ENCODE measurements around the gene LHX6. TPM values are rescaled to one million over a fixed set of nuclear protein-coding genes. Genes with fewer than 3 reads are reported as not detected.

The LHX6 gene
- total and polyA plus RNA-seq, 2 of the 13 experiments (the other 11 are each of a cell fraction or from before 2014, with no cell fraction given) = 1.1 to 1.3 TPM

GRCh38 chr9:122213589-122214413, 15.0 kb downstream of the LHX6 start (continued):
- TF ChIP-seq IRF1 (CRISPR knock-in tag; IDR thresholded peaks at IDR 0.05; ENCODE audit: low read depth) (0 out of 2 replicates have a peak, but pooled peaks have one; percentile 22), GPN1 (CRISPR knock-in tag; IDR thresholded peaks at IDR 0.05; ENCODE audit: borderline replicate concordance) (no peak), PITX1 (CRISPR knock-in tag; IDR thresholded peaks at IDR 0.05) (0 out of 2 replicates have a peak, but pooled peaks have one; percentile 23), NAIF1 (CRISPR knock-in tag; IDR thresholded peaks at IDR 0.05; ENCODE audit: borderline replicate concordance) (0 out of 2 replicates have a peak, but pooled peaks have one; percentile 31), HIVEP1 (CRISPR knock-in tag; IDR thresholded peaks at IDR 0.05) (peak; percentile 63; the same call in 1 of the 2 replicates), NFAT5 (CRISPR knock-in tag; IDR thresholded peaks at IDR 0.05) (peak; percentile 91), SKI (IDR thresholded peaks at IDR 0.05; ENCODE audit: partially characterized antibody) (no peak), ZNF788 (CRISPR knock-in tag; IDR thresholded peaks at IDR 0.05; ENCODE audit: borderline replicate concordance) (peak; percentile 48; the same call in 1 of the 2 replicates), HNRNPLL (IDR thresholded peaks at IDR 0.05; ENCODE audit: low read depth, low read length, poor library complexity, severe bottlenecking) (peak; percentile 96), ZNF678 (CRISPR knock-in tag; IDR thresholded peaks at IDR 0.05) (0 out of 2 replicates have a peak, but pooled peaks have one; percentile 47), ZNF329 (CRISPR knock-in tag; IDR thresholded peaks at IDR 0.05; ENCODE audit: low read depth) (0 out of 2 replicates have a peak, but pooled peaks have one; percentile 7), ESRRA (CRISPR knock-in tag; IDR thresholded peaks at IDR 0.05; ENCODE audit: low read depth) (peak; percentile 17; the same call in 1 of the 2 replicates), ZNF468 (CRISPR knock-in tag; IDR thresholded peaks at IDR 0.05) (no peak), POGK (CRISPR knock-in tag; conservative IDR thresholded peaks at IDR 0.05) (peak; percentile 75; the same call in 1 of the 2 replicates), ZFAT (CRISPR knock-in tag; conservative IDR thresholded peaks at IDR 0.05) (no peak), SP1 (IDR thresholded peaks at IDR 0.05) (no peak), SP1 (CRISPR knock-in tag; IDR thresholded peaks at IDR 0.05) (peak; percentile 57; the same call in 1 of the 2 replicates), BRD4 (CRISPR knock-in tag; IDR thresholded peaks at IDR 0.05) (no peak; the same call in 1 of the 2 replicates), E2F5 (CRISPR knock-in tag; conservative IDR thresholded peaks at IDR 0.05) (0 out of 2 replicates have a peak, but pooled peaks have one; percentile 34), NONO (IDR thresholded peaks at IDR 0.05) (no peak), NONO (CRISPR knock-in tag; conservative IDR thresholded peaks at IDR 0.05) (peak; percentile 30)

Measured in HepG2 (cell line).